Measurements from ENCODE around the gene SEC11A.

The SEC11A gene

GRCh38 chr15:84741121-84741520, 25.2 kb upstream of the SEC11A start:
- Histone ChIP-seq H3K4me3 (no peak overlapping the region), H3K27ac (no peak overlapping the region)

GRCh38 chr15:84740691-84741090, 24.8 kb upstream of the SEC11A start:
- Histone ChIP-seq H3K27ac (no peak overlapping the region), H3K4me3 (no peak overlapping the region)

- H3K27ac ChIP-seq = peak overlapping the region in 4 of 21 experiments; percentile 22 to 43 (median 36)
- no peak overlapping the region for H3K4me3 ChIP-seq
Measured at GRCh38 chr15:84737005-84737404, 21.1 kb upstream of the SEC11A start.

- H3K27ac ChIP-seq = peak overlapping the region in 5 of 21 experiments; percentile 35 to 86 (median 62)
- no peak overlapping the region for H3K4me3 ChIP-seq
Measured at GRCh38 chr15:84736375-84736774, 20.4 kb upstream of the SEC11A start.

GRCh38 chr15:84735480-84736061, 19.6 kb upstream of the SEC11A start:
- Histone ChIP-seq H3K4me3 (peak overlapping the region in 3 of 7 experiments; percentile 1 to 25 (median 8)), H3K27ac (peak overlapping the region in 19 of 21 experiments; percentile 1 to 86 (median 56))

- peak overlapping the region in 18 of 21 experiments; percentile 1 to 86 (median 59) for H3K27ac ChIP-seq
- H3K4me3 ChIP-seq = peak overlapping the region in 3 of 7 experiments; percentile 1 to 25 (median 8)
Measured at GRCh38 chr15:84734794-84735479, 19.0 kb upstream of the SEC11A start.

GRCh38 chr15:84731774-84732173, 15.8 kb upstream of the SEC11A start:
- Histone ChIP-seq H3K27ac (no peak overlapping the region), H3K4me3 (no peak overlapping the region)

GRCh38 chr15:84727429-84727828, 11.5 kb upstream of the SEC11A start:
- Histone ChIP-seq H3K27ac (no peak overlapping the region), H3K4me3 (no peak overlapping the region)

GRCh38 chr15:84725001-84725491, 9.1 kb upstream of the SEC11A start:
- Histone ChIP-seq H3K27ac (peak overlapping the region in 15 of 21 experiments; percentile 17 to 69 (median 43)), H3K4me3 (no peak overlapping the region)

GRCh38 chr15:84722628-84723027, 6.7 kb upstream of the SEC11A start:
- no peak overlapping the region for H3K27ac ChIP-seq
- H3K4me3 ChIP-seq = no peak overlapping the region

- Histone ChIP-seq H3K27ac (peak overlapping the region in 4 of 21 experiments; percentile 22 to 70 (median 38)), H3K4me3 (no peak overlapping the region)
Measured at GRCh38 chr15:84721371-84721770, 5.4 kb upstream of the SEC11A start.

GRCh38 chr15:84715441-84716035, 401 bp downstream of the SEC11A start:
- Histone ChIP-seq H3K27ac (peak overlapping the region; percentile 16 to 96 (median 91)), H3K4me3 (peak overlapping the region; percentile 65 to 94 (median 72))

- Histone ChIP-seq H3K27ac (peak overlapping the region in 17 of 21 experiments; percentile 84 to 96 (median 91)), H3K4me3 (peak overlapping the region; percentile 65 to 94 (median 72))
Measured at GRCh38 chr15:84714821-84715220, 1.1 kb downstream of the SEC11A start.

GRCh38 chr15:84714372-84714771, 1.6 kb downstream of the SEC11A start:
- peak overlapping the region in 3 of 21 experiments; percentile 89 to 92 (median 91) for H3K27ac ChIP-seq

GRCh38 chr15:84703808-84704207, 12.1 kb downstream of the SEC11A start:
- no peak overlapping the region for H3K27ac ChIP-seq

More at GRCh38 chr15:84714372-84714771, 1.6 kb downstream of the SEC11A start:
- peak overlapping the region in 4 of 7 experiments; percentile 65 to 87 (median 77) for H3K4me3 ChIP-seq

GRCh38 chr15:84702961-84703482, 12.9 kb downstream of the SEC11A start:
- no peak overlapping the region for H3K27ac ChIP-seq
- H3K4me3 ChIP-seq = no peak overlapping the region

More at GRCh38 chr15:84703808-84704207, 12.1 kb downstream of the SEC11A start:
- H3K4me3 ChIP-seq = no peak overlapping the region

GRCh38 chr15:84699538-84700191, 16.3 kb downstream of the SEC11A start:
- H3K27ac ChIP-seq = no peak overlapping the region
- no peak overlapping the region for H3K4me3 ChIP-seq

- H3K4me3 ChIP-seq = no peak overlapping the region
- peak overlapping the region in 1 of 21 experiments; percentile 22 for H3K27ac ChIP-seq
Measured at GRCh38 chr15:84697236-84697990, 18.5 kb downstream of the SEC11A start.

- H3K4me3 ChIP-seq = no peak overlapping the region
- peak overlapping the region in 1 of 21 experiments; percentile 22 for H3K27ac ChIP-seq
Measured at GRCh38 chr15:84696757-84697156, 19.2 kb downstream of the SEC11A start.
